VCaP (cell line): ENCODE measurements around the gene SIAH3.

ENCODE experiments used
- H3K27ac ChIP-seq: fragments of 450-650 bp; 2 replicates; pipeline ENCODE4 v1.5.1; 2017
- CTCF ChIP-seq: fragments of 450-650 bp; conservative IDR thresholded peaks from 2 replicates; pipeline ENCODE4 v1.5.1; 2017; ENCODE audit warnings: mild to moderate bottlenecking, moderate library complexity

Gene SIAH3

GRCh38 chr13:45820106-45820838, 31.3 kb downstream of the SIAH3 start:
- no peak for TF ChIP-seq CTCF
- no peak overlapping the region for H3K27ac ChIP-seq

GRCh38 chr13:45817833-45818232, 33.7 kb downstream of the SIAH3 start:
- TF ChIP-seq CTCF = peak; percentile 57
- no peak overlapping the region for H3K27ac ChIP-seq

- H3K27ac ChIP-seq = no peak overlapping the region
- TF ChIP-seq CTCF = no peak
These were observed 35.1 kb downstream of the SIAH3 start for GRCh38 chr13:45816427-45816826.

- no peak overlapping the region for H3K27ac ChIP-seq
- TF ChIP-seq CTCF = no peak
These were observed 38.7 kb downstream of the SIAH3 start for GRCh38 chr13:45812695-45813372.

- no peak overlapping the region for H3K27ac ChIP-seq
- no peak for TF ChIP-seq CTCF
These were observed 39.5 kb downstream of the SIAH3 start for GRCh38 chr13:45811891-45812694.

- no peak overlapping the region for H3K27ac ChIP-seq
- TF ChIP-seq CTCF = no peak
These were observed 41.7 kb downstream of the SIAH3 start for GRCh38 chr13:45809801-45810394.

GRCh38 chr13:45808925-45809324, 42.6 kb downstream of the SIAH3 start:
- H3K27ac ChIP-seq = no peak overlapping the region
- no peak for TF ChIP-seq CTCF
